Right atrium auricular region (tissue), 2 donors: ENCODE data around the gene FGFBP1. TPM values are rescaled to one million over a fixed set of nuclear protein-coding genes. Genes with fewer than 3 reads are reported as not detected.

Experiments
- DNase-seq: peaks from one replicate; pipeline ENCODE4 v3.0.0-alpha.2; 2019; ENCODE audit warnings: low spot score
- H3K27ac ChIP-seq, 2 donors: fragments of 200-600 bp; sonication (generic); 1 replicate in 1 of 2; 2 replicates in 1 of 2; pipeline ENCODE4 v1.5.1; 2016 to 2019
- H3K27me3 ChIP-seq, 2 donors: fragments of 200-600 bp; sonication (generic); one replicate each; pipeline versions ENCODE4 v1.5.1 to v1.6.0; 2017 to 2019
- H3K36me3 ChIP-seq: fragments of 200-600 bp; sonication (generic); one replicate; pipeline ENCODE4 v1.5.1; 2016
- H3K4me1 ChIP-seq, 2 donors: fragments of 200-600 bp; sonication (generic); one replicate each; pipeline versions ENCODE4 v1.5.1 to v1.6.0; 2017 to 2019
- H3K4me3 ChIP-seq, 2 donors: fragments of 200-600 bp; sonication (generic); 1 replicate in 1 of 2; 2 replicates in 1 of 2; pipeline ENCODE4 v1.5.1; 2017 to 2019; ENCODE audit warnings: mild to moderate bottlenecking in 1 of 2, moderate library complexity in 1 of 2
- H3K9me3 ChIP-seq, 2 donors: fragments of 200-600 bp; sonication (generic); one replicate each; pipeline ENCODE4 v1.5.1; 2019
- CTCF ChIP-seq, 2 donors: fragments of 200-600 bp; sonication (generic); IDR thresholded peaks; one replicate each; pipeline ENCODE4 v1.5.1; 2019; ENCODE audit warnings: antibody characterized with exemption in 2 of 2
- total RNA-seq, 2 donors: library from RNA; depleted of rRNA; stranded (reverse); fragments of >200 nt; gene quantifications; one replicate each; pipeline ENCODE4 v1.1.0, GENCODE V29; 2016

The FGFBP1 gene
- total RNA-seq, 2 donors from 2014 or later: 0.94 TPM; not detected in 1

DNA sequence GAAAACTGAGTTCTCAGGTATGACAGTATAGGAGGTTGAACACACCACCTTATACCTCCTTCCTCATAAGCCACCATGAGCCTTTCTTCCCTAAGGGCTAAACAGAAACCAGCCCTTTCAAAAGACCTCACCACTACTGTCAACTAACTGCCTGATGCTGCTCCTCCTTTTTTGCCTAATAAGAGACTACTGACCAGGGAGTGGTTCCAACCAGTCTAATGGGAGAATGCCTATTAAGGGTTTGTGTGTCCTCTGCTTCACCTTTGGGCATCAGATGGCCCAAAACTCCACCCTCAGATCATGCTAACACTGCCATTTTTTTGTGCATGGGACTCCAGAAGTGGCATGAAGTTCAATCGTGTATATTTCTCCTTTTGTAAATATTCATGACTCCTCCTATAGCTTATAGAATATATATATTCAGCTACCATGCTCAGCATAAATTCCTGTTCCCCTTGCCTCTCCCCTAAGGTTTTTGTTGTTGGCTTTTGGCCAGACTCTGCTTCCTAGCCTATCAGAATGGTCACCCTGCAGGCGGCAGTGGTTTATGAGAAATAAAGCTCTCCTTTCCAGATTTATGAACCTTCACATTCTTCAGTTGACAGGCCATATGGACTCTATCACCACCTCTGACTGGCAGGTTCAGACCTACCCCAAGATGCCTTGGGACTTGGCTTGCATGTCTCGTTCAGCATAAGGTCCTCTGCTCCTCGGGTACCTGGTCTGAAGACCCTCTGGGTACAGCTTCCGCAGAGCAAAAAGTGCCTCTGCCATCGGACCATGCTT, 28.2 kb downstream of the FGFBP1 start:
- H3K36me3 ChIP-seq: no peaks in the 10 kb centered on the region
- no peak for DNase-seq
- H3K4me3 ChIP-seq: no peak overlapping the region
- no peak overlapping the region for H3K27ac ChIP-seq
- no peaks in the 10 kb centered on the region for H3K9me3 ChIP-seq
- H3K27me3 ChIP-seq: no peaks in the 10 kb centered on the region
- H3K4me1 ChIP-seq: no peaks in the 10 kb centered on the region
- TF ChIP-seq CTCF (IDR thresholded peaks at IDR 0.05): no peak

DNA sequence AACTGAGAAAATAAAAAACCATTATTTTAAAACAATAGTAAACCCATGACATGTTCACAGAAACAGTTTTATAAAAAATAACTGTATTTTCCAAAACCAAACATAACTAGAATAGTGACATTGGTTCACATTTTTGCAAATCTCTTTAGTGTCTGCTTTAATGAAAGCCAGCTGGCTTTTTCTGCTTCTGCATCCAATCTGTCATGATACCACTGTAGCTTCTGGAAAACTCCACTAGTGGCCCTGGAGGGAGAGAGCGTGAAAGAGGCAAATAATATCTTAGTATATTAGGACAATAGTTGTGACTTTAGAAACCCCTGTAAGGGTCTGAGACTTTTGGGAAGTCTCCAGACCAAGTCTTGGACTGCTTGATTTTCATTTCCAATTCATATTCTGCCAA, 31.1 kb downstream of the FGFBP1 start:
- no peak for TF ChIP-seq CTCF (IDR thresholded peaks at IDR 0.05)

DNA sequence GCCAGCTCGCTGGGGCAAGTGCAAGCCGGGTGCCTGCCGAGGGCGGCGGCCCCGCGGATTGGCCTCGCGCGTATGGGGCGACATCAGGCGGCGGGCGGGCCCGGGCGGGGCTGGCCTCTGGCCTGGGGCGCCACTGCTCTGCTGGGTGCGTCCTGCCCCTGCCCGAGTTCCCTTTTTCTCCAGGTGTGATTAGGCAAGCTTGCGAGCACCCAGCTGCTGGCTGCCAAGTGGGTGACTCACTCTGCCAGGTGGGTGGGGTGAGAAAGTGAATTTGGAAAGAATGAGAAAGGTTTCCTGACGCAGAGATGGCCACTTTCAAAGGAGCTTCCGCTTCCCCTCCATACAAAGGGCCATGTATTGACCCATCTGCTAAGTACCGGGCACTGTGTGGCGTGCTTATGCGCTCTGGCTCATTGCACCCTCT, 32.5 kb downstream of the FGFBP1 start:
- Histone ChIP-seq H3K27me3 (no peaks in the 10 kb centered on the region), H3K27ac (no peak overlapping the region), H3K4me1 (no peaks in the 10 kb centered on the region), H3K36me3 (no peaks in the 10 kb centered on the region), H3K4me3 (no peak overlapping the region), H3K9me3 (no peaks in the 10 kb centered on the region)
- no peak for DNase-seq
- no peak for TF ChIP-seq CTCF (IDR thresholded peaks at IDR 0.05)

More for the DNA sequence above, 31.1 kb downstream of the FGFBP1 start:
- H3K27ac ChIP-seq: no peak overlapping the region
- H3K27me3 ChIP-seq: no peaks in the 10 kb centered on the region
- DNase-seq: no peak
- H3K4me3 ChIP-seq: no peak overlapping the region
- no peaks in the 10 kb centered on the region for H3K36me3 ChIP-seq
- no peaks in the 10 kb centered on the region for H3K9me3 ChIP-seq
- no peaks in the 10 kb centered on the region for H3K4me1 ChIP-seq

GRCh38 chr4:15902746-15903145, 35.8 kb downstream of the FGFBP1 start:
- no peak for DNase-seq

GRCh38 chr4:15901998-15902397, 36.5 kb downstream of the FGFBP1 start:
- H3K36me3 ChIP-seq: no peaks in the 10 kb centered on the region
- H3K4me3 ChIP-seq: no peak overlapping the region
- no peak for DNase-seq
- H3K4me1 ChIP-seq: no peaks in the 10 kb centered on the region
- H3K9me3 ChIP-seq: no peaks in the 10 kb centered on the region
- H3K27ac ChIP-seq: no peak overlapping the region
- no peak for TF ChIP-seq CTCF (IDR thresholded peaks at IDR 0.05)
- no peaks in the 10 kb centered on the region for H3K27me3 ChIP-seq

More at GRCh38 chr4:15902746-15903145, 35.8 kb downstream of the FGFBP1 start:
- Histone ChIP-seq H3K4me1 (no peaks in the 10 kb centered on the region), H3K36me3 (no peaks in the 10 kb centered on the region), H3K27ac (no peak overlapping the region), H3K4me3 (no peak overlapping the region), H3K9me3 (no peaks in the 10 kb centered on the region), H3K27me3 (no peaks in the 10 kb centered on the region)
- TF ChIP-seq CTCF (IDR thresholded peaks at IDR 0.05): no peak

DNA sequence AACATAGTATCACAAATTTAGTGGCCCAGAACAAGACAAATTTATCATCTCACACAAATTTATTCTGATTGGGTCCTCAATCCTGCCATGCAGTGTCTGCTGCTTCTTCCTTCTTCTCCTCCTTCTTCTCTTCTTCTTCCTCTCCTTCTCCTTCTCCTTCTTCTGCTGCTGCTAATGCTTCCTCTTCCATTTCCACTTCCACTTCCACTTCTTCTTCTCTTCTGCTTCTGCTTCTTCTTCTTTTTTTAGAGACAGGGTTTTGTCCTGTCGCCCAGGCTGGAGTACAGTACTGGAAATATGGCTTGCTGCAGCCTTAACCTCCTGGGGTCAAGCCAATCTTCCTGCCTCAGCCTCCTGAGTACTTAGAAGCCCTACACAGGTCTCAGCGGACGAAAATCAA, 37.5 kb downstream of the FGFBP1 start:
- DNase-seq: no peak
- Histone ChIP-seq H3K36me3 (no peaks in the 10 kb centered on the region), H3K27me3 (no peaks in the 10 kb centered on the region), H3K9me3 (no peaks in the 10 kb centered on the region), H3K4me1 (no peaks in the 10 kb centered on the region), H3K4me3 (no peak overlapping the region), H3K27ac (no peak overlapping the region)
- no peak for TF ChIP-seq CTCF (IDR thresholded peaks at IDR 0.05)
